SW 1271 (cell line): ENCODE data around the gene FSTL1.

Experiments
- DNase-seq, 2 experiments: peaks; one replicate each; lab custom pipeline; 2025; lab: John Stamatoyannopoulos, UW

FSTL1 gene

DNA sequence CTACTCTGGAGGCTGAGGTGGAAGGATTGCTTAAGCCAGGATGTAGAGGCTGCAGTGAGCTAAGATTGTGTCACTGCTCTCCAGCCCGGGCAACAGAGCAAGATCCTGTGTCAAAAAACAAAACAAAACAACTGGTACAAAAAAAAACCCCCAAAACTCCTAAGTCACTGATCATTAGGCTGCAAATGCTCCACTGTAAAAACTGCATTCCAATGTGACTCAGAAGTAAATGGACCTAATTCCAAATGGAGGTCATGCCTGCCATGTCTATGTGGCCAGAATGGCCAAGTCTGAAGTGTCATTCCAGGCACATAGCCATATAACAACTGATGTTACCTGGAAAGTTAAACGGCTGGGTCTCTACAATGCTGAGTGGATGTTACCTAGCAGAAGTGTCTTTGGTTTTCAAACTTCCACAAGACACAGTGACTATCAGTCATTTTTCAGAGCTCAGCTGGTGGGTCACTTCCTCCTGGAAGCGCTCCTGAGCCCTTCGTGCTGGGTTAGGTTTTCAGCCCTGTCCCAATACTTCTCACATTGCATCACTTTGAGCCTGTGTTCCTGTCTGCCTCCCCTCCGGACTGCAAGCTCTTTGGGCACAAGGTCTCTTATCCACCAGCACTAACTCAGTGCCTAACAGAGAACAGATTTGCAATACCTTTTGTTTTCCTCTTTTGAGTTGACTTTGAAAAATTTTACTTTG lies 10.6 kb downstream of the FSTL1 start:
- DNase-seq: no peak

DNA sequence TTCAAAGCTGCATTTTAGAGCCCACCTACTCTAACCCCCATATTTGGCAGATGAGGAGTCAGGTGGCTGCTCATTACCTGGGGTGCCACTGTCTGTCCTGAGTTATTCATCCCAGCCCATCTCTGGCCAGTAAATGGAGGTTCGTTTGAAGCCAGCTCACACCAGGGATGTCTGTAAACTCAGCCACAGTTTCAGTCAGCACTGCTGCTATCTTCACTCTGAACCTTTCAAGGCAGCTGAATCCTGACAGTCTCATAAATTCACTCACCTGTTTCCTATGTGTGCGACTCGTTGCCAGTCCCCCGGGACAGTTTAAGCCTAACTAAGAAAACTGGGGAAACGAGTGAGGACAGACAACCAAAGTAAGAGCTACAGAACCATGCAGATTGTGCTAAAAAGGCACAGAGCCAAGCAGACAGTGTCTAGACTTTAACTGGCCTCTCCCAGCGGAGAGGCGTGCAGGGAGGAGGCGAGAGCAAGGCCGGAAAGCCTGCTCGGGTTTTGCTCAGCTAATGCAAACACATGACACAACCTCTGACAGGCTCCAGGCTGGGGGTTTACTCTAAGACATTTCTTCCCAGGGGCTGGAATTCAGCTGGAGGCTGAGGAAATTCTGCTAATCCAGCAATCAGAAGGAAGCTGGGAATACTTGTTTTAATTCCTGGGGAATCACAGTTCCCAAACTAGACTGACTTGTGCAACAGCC lies 12.0 kb downstream of the FSTL1 start:
- DNase-seq: no peak

DNA sequence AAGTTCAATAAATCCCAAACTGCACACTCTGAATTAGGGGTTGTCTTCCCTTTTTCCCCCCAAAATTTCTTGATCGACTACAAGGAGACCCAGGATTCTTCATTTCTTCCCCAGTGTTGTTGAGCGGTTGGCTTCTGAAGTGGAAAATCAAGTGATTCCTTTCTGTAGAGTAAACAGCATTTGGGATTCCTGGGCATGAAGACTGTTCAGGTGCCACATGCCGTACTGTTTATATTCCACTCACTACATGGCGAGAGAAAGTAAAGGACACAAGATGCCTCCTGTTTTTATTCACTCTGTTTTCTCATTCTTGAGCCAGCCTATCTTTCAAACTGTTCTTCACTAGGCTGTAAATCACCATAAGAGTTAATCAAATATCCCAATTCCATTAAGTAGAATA lies 12.6 kb downstream of the FSTL1 start:
- no peak for DNase-seq

DNA sequence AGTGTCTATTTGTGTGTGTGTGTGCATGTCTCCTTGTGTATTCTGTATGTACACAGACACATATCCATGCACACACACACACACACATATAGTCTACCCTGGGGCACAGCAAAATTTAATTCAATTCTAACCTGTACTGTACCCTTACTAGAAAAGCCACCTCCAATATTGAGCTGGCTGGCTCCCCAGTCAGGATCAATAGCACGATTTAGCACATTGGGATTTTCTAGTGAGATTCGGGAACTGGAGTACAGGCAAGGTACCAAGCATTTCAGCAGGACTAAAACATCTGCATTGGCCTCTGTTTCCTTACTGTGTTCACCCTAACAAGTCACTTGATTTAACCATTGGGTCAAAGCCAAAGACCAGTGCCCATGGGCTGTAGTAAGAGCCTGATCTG lies 13.2 kb downstream of the FSTL1 start:
- no peak for DNase-seq

DNA sequence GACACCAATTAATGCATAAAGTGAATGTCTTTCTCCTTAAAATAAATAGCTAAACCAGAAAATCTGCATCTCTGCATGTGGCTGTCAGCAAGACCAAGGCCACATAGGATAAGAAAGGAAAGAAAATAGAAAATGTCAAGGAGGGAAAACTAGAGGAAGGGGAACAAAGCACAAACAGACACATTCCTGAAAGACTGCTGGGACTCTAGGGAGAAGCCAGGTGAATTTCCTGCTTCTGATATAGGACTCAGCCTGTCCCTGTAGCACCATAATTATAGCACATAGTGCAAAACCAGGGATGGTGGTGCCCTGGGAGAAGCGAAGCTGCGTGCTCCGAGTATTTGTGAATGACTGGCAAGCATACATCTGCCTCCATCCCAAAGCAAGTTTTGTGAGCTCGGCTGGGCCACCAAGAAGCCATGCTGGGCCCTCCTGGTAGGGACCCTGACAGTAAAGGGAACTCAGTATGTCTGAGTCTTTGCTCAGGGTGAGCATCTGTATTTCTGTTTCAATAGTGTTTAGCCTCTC lies 14.2 kb downstream of the FSTL1 start:
- no peak for DNase-seq

DNA sequence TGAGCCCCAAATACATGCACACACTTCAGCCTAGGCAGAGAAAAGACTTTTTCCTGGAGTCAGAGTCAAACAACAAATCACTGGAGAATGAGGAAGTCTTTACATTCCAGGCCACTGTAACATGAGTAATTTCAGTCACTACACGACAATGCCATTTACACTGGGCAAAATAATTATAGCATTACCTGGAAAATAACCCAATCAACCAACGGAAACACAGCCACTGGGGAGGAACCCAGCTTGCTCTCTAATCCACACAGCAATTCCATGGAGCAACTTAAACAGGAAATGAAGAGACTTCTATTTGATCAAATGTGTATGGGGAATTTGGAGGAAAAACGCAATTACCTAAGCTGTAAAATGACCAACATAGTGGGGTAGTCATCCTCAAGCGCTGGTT lies 15.2 kb downstream of the FSTL1 start:
- peak; percentile 51 to 86 for DNase-seq

DNA sequence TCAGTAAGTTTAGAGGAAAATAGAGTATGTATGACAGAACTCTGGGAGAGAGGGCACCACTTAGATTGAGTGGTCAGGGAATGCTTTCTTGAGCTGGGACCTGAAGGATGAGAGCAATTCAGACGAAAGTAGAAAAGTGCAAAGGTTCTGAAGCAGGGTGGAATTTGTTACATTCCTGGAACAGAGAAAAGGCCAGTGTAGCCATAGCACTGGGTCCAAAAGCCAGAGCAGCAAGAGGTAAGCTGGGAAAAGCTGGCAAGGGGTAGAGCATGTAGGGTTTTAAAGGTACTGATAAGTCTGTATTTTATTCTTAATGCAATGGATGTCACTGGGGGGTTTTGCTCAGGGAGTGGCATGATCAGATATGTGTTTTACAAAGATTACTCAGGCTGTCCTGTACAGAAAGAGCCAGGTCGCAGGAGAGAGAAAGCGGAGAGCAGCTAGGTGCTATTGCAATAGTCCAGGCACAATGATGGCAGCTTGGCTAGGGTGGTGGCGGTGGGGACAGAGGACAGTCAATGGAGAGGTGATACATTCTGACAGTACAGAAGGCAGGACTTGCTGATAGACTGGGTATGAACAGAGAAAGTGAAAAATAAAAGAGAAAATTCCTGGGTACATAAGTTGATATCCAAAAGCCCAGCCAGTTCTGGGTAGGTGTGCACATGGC lies 17.0 kb downstream of the FSTL1 start:
- DNase-seq: no peak

DNA sequence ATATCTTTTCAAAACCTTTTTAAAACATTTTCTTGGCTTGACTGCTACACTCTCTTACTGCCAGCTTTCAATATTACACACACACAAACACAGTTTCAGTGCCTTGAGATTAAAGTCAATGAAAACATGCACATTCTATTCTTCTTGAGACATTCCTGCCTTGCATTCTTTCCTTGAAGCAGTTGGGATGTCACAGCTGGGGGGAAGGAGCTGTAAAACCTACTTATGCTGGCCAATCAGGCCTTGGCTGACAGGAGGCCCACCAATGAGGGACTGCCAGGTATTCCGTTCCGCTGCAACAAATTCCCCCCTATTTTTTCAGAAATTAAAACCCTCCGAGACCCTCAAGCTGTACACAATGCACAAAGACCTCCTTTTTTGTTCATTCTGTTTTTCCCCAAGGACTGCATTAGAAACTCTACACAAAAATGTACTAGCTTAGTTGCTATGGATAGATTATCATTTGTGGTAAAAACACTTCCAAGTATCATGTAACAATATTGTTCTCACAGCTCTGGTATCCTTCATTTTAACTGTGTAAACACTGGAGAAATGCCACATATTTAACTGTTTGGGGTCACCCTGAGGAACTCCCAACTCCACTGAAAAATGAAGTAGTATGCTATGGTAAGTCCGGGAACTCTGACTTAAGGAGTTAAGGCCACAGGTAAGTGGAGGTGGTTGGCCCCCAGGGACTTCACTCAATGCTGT lies 18.5 kb downstream of the FSTL1 start:
- peak in 1 of 2 experiments; percentile 23 for DNase-seq

DNA sequence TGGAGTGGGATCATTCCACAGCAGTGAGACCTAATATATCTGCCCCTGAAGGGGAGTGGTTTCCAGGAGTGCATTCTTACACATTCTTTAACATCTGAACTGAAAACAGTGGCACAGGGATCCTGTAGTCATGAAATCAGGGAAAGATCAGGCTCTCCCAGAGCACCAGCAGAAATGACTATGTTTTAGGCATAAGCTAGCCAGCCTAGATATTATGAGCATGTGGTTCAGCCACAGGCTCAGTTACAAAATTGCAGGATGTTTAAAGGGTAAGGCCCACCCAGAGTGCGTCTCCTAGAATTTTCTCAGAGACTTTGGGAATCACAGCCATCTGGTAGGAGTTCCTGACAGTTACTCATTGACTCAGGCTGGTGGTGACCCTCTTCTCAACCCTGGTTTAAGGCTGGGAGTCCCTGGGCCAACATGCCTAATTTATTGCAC lies 20.9 kb downstream of the FSTL1 start:
- DNase-seq: no peak

DNA sequence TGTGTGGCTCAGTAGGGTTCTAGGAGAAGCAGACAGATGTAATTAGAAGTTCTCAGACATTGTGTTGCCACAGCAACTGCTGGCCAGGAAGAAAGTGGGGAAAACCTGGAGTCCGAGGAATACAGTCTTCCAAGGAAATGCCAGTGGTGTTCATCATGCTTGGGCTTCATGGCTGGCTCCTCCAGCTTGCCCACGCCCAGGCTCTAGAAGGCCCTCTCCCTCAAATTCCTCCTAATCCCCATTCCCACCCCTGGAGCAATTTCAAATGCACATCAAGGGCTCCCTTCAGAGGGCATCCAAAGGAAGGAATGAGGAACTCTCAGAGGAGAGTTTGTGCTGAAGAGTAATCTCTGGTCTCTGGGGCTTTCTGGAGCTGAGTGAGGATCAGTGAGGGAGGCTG lies 21.9 kb downstream of the FSTL1 start:
- DNase-seq: no peak

DNA sequence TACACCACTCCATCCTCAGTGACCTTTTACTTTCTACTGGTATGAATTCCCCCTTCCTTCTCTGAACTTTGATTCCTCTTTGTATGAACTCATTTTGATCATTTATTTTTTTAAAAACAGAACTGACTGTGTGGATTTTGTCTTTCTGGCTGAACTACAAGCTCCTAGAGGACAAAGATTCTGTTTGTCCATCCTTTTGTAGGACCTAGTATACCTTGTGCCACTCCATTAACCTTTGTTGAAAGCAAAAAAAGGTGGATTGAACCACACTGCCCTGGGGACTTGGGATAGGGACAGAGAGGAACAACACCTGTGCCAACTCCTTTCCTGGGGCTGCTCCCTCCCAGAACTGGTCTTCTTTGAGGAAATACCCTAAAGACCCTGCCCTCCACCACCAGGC lies 23.6 kb downstream of the FSTL1 start:
- no peak for DNase-seq

DNA sequence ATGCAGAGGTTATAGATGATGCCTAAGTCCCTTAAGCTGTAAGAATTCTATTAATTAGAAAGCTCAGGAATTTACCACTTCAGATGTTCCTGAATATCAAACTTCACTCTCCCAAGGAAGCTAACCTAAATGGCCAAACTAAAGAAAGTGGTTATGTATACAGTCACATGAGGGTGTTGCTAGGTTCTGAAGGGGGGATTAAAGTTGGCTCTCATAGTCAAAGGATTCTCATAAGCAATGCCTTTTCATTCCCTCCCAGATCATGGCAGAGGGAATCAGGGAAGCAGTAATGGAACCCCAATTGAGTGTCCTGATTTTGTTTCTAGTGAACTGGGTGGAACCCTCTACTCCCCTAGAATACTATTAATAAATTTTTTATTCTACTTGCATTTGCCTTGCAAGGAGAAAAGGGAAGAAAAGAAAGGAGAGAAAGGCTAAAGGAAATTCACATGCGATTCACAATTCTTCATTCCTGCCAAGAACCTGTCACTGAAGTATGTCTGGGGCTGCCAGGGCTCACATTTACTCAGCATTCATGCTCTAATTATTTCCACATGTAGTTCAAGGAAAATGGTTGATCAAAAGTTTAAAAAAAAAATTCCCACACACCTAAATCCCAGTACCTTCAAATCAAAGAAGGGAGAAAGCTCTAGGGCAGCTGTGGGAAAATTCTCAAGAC lies 25.1 kb downstream of the FSTL1 start:
- no peak for DNase-seq

DNA sequence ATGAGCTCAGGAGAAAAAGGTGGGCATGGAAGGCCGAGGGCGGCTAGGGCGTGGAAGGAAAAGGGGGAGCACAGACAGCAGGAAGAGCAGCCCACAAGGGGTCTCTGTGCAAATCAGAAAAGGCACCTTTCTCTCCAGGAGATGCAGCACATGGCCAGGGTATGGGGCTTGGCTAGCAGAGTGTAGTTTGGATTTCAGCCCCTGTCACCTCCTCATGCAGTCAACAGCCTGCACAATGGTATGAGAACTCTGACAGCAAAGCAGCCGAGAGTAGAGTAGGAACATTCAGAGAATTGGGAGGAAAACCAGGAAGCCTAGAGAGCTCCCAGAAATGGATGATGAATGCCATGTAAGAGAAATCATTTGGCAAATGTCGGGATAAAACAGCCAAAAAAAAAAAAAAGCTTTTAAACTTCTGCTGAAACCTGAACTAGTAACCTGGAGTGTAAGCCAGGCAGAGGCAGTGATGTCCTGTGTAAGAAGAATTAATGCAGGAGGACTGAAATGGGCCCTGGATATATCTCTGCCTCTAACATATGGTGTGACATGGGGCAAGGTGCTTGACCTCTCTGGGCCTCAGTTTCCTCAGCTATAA lies 25.7 kb downstream of the FSTL1 start:
- DNase-seq: no peak

DNA sequence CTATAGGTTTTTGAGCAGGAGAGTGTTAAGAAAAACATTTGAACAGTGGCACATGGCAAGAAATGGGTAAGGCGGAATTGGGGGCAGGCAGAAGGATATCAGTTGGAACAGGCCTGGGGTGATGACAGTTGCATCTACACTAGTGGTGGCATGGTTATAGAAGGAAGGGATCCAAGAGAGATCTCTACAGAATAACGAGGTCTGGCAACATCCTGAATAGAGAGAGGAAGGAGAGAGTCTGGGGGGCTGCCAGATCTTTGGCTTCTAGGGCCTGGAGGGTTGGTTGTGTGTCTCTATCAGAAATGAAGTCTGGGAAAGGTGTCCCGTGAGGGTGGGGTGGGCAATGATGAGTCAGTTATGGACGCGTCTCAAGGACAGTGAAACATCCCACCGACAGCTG lies 26.3 kb downstream of the FSTL1 start:
- no peak for DNase-seq

DNA sequence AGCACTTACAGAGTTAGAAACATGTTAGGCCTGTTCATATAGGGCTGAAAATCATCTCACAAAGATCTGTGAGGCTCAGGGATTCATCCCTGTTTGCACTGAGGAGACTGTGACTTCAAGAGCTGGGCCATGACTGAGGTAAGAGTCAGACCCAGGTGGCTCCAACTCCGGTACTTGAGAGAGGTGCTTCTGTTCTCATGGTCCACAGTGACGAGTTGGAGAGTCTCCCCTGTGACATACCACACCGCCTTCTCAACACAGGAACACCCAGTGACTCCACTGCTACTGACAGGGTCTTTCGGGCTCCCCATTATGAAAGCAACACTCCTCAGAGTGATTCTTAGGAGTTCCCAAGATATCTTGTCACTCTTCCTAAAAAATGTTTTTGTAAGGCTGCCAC lies 27.4 kb downstream of the FSTL1 start:
- DNase-seq: no peak

DNA sequence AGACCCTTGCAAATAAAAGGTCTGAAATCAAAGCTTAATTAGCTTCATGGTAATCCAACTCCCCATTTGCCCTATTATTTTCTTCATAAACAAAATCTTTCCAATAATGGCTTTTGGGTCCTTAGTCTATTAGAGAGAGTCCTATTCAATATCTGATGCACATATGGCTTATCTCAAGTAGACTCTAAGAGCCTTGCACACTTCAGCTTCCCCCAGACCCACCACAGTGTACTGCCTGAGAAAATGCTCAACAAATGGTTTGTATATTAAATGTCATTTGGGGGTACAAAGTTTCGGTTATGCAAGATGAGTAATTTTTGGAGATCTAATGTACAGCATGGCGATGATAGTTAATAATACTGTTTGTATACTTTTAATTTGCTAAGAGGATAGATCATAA lies 28.9 kb downstream of the FSTL1 start:
- no peak for DNase-seq

DNA sequence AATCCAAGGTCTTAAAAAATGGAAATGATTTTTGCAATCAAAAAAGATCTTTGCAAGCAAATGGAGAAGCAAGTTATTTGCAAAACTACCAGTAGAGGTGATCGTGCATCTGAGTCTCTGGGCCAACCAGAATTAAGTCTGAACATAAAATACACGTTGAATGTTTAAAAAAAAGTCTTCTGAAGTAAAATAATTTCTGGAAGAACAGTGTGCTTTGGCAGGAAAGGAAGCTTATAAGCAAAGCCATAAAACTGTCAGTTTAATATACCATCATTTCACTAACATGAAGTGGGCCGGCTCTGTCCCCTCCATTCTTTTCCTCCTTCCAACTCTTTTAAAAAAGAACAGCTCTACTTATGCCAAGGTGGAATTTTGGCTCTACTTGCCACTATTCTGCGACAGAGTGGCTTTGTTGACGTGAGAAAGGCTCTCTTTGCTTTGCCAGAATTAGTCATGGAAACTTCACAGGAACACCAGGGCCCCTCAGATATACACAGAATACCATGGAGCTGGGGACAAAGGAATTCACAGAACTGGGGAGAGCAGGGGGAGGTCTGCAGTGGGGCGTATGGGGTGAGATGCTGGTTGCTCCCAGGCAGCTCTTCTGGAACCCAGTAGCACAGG lies 29.8 kb downstream of the FSTL1 start:
- DNase-seq: no peak

DNA sequence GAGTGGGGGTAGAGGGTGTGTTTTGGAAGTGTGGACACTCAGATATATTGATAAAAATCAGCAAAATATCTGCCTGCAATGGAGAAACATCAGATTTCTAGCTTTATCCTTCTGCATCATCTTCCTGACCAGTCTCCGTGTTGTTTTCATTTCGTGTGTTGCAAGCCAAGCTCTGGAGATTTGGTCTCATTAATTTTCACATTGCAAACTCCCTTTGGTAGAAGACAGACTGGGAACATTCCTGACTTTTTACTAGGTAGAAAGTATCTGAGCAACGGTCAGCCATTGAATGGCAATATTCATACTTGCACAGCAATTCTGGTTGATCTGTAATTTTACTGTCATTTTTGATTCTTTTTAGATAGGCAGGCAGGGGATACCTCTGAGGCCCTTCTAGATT lies 30.4 kb downstream of the FSTL1 start:
- DNase-seq: no peak

DNA sequence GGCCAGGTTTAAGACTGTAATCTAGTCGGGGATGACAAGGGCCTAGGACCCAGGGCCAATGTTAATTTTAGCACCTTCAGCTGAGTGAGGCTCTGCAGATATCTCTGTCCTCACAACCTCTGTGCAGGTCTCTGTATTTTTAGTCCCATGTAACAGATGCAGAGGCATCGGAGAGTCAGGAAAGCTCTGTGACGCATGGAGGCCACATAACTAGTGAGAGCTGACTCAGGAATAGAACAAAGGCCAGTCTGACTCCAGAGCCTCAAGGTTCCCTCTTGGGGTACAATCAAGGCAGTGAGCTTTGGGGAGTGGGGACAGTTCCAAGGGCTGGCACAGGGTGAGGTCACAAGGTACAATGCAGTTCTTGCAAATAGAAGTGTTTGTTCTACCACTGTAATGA lies 31.0 kb downstream of the FSTL1 start:
- DNase-seq: no peak

DNA sequence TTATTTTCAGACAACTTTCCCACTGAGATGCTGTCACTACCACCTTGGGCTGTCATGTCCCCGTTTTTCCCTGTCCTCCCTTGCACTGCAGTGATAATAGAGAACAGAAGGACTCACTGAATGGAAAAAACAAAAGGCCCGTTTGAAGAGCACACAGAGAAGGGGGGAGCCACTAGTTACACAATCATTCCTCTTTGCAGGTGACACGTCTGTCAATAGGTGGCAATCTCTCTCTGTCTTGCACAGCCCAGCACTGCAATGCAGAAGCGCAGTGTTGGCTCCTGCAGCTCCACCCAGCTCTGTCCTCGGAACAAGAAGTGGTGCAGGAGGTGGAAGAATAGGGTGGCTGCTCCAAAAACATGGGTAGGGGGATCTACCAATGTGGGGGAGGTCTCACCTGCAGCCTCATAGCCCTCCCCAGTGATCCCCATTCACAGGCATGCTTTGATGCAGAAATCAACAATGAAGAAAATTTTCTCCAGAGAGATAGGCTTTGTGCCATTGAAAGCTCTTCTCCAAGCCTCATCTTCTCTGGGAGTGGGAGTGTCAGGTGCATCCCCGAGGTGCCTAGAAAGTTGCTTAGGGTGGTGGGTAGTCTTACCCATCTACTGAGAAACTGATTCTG lies 31.8 kb downstream of the FSTL1 start:
- peak; percentile 31 to 61 for DNase-seq
